Testis (tissue), 3 donors: Measurements from ENCODE around the gene CMTM7. TPM values are rescaled to one million over a fixed set of nuclear protein-coding genes. Genes with fewer than 3 reads are reported as not detected.
A peak's percentile ranks its signal among the peaks of the same experiment; 100 is the strongest.

Experiments
- DNase-seq: peaks from one replicate; pipeline ENCODE4 v3.0.0-alpha.2; 2019
- H3K27ac ChIP-seq, 2 donors: fragments of 200-600 bp; sonication (generic); one replicate each; pipeline ENCODE4 v1.5.1; 2019
- H3K27me3 ChIP-seq: fragments of 200-600 bp; sonication (generic); one replicate; pipeline ENCODE4 v1.5.1; 2019
- H3K36me3 ChIP-seq: fragments of 200-600 bp; sonication (generic); one replicate; pipeline ENCODE4 v1.5.1; 2017; ENCODE audit warnings: low read depth; ENCODE audit errors: missing control alignments
- H3K4me1 ChIP-seq: fragments of 200-600 bp; sonication (generic); one replicate; pipeline ENCODE4 v1.5.1; 2019
- H3K4me3 ChIP-seq, 2 donors: fragments of 200-600 bp; sonication (generic); one replicate each; pipeline ENCODE4 v1.5.1; 2017 to 2019
- H3K9me3 ChIP-seq: fragments of 200-600 bp; sonication (generic); one replicate; pipeline ENCODE4 v1.5.1; 2017
- CTCF ChIP-seq, 3 experiments: fragments of 450-650 bp in 2 of 3; fragments of 200-600 bp in 1 of 3; sonication (generic) in 1 of 3; IDR thresholded peaks; one replicate each; pipeline ENCODE4 v1.5.1; 2016 to 2019; ENCODE audit warnings: antibody characterized with exemption in 3 of 3, mild to moderate bottlenecking in 2 of 3, moderate library complexity in 1 of 3
- POLR2A ChIP-seq: fragments of 450-650 bp; IDR thresholded peaks from one replicate; pipeline ENCODE4 v1.6.1; 2017; ENCODE audit warnings: antibody characterized with exemption, mild to moderate bottlenecking, moderate library complexity
- whole genome bisulfite sequencing, 2 donors: methylation state at CpG; one replicate each; pipeline ENCODE4 v1.1.5; 2018; 5-methylcytosine and 5-hydroxymethylcytosine counted together
- intact Hi-C: fragments of 100-400 bp; cut with DNase I; formaldehyde crosslinking; loops from one replicate; pipeline ENCODE4 v1.15.1; 2023; ENCODE audit warnings: low total_unique reads
- polyA plus RNA-seq: library from polyadenylated mRNA; stranded (reverse); fragments of 350-450 nt; fragmentation: Illumina TruSeq; extraction: RNeasy Lipid Tissue Mini Kit (QIAGEN cat#74804); gene quantifications from one replicate; pipeline ENCODE4 v1.2.3, GENCODE V29; 2014; ENCODE audit warnings: low read depth, low replicate concordance; ENCODE audit not compliant: insufficient read depth
- total RNA-seq, 2 donors: library from RNA; depleted of rRNA; stranded (reverse); fragments of >200 nt; gene quantifications; one replicate each; pipeline ENCODE4 v1.2.3, GENCODE V29; 2016

CMTM7 gene
- total and polyA plus RNA-seq, 3 donors from 2014 or later, result 15.0 to 40.9 (median 19.7) TPM

- intact Hi-C loops, result no loop called here
- Histone ChIP-seq H3K27me3 (no peaks in the 10 kb centered on the region), H3K4me1 (peaks cover 2% of the 10 kb centered on the region), H3K27ac (no peak overlapping the region), H3K9me3 (no peaks in the 10 kb centered on the region), H3K36me3 (no peaks in the 10 kb centered on the region), H3K4me3 (no peak overlapping the region)
- 87 to 88% methylated on average over 6 of the region's 6 CpGs for WGBS, 2 donors
- no peak for TF ChIP-seq POLR2A
- no peak for TF ChIP-seq CTCF (IDR thresholded peaks at IDR 0.05)
- DNase-seq, result no peak
These were observed 23.0 kb downstream of the CMTM7 start for GRCh38 chr3:32414522-32415202.

DNA sequence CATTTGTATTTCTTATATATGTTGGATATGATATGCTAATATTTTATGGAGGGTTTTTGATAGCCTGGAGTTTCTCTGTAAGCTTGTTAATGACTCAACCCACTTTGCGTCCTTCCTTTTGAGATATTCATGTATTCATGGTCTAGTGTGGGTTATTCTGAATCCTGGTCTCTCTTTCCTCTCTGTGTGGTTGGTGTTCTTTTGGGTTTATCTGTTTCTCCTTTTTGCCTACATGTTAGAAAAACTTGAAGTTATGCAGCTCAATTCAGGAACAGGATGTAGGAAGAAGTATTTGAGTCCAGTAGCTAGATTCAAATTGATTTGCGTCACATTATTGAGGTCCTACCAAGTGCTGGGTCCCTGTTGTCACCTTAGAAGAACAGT, 28.1 kb downstream of the CMTM7 start:
- Histone ChIP-seq H3K4me1 (peaks cover 25% of the 10 kb centered on the region), H3K9me3 (no peaks in the 10 kb centered on the region), H3K36me3 (no peaks in the 10 kb centered on the region), H3K27ac (peak overlapping the region; percentile 40 to 54), H3K4me3 (no peak overlapping the region), H3K27me3 (no peaks in the 10 kb centered on the region)
- TF ChIP-seq CTCF (IDR thresholded peaks at IDR 0.05) (no peak), POLR2A (no peak)
- no peak for DNase-seq
- 84 to 87% methylated on average over 2 of the region's 2 CpGs for WGBS, 2 donors
- intact Hi-C loops, result no loop called here

DNA sequence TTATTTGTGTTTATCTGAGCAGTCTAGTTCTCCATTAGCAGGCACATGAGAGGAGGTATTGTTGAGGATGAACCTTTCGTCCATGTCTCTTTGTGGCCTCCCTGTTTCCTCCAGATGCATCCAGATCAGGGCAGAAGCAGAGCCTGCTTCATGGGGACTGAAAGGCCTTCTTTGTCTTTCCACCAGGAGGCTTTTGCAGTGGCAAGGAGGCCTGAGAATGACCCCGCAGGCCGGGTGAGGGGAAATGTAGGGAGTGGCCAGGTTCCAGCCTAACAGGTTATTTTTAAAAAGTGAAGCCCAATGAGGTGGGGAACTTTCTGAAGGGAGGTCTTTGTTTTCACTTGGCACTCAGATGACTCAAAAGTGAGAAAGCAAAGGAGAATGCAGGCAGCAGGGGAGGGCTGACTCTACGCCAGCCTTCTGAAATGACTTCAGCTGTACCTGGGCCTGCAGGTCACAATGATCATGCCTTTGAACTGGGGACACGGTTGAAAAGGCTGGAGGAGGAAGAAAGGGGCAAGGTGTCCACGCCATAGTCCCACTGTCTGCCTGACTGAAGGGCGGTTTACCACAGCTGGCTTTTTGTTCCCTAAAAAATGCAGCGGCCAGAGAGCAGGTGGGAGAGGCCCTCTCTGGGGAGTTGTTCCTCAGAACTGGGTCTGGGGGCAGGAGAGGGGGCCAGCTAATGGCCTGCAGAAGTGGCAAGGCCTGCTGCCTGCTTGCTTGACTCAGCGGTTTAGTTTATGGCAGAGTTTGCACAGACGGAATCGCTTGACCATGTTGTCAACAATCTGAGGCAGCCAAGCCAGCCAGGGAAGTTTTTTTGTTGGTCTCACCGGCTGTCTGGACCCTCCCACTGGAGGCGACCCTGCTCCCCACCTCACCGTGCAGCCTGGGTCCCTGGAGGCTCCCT, 28.7 kb downstream of the CMTM7 start:
- H3K27me3 ChIP-seq, result no peaks in the 10 kb centered on the region
- TF ChIP-seq CTCF (IDR thresholded peaks at IDR 0.05), result peak in 1 of 3 experiments; percentile 19
- no peak for TF ChIP-seq POLR2A
- DNase-seq, result peak; percentile 40
- intact Hi-C loops, result no loop called here
- peak overlapping the region; percentile 40 to 54 for H3K27ac ChIP-seq
- H3K36me3 ChIP-seq, result no peaks in the 10 kb centered on the region
- H3K4me3 ChIP-seq, result no peak overlapping the region
- no peaks in the 10 kb centered on the region for H3K9me3 ChIP-seq
- H3K4me1 ChIP-seq, result peaks cover 25% of the 10 kb centered on the region
- 64 to 70% methylated on average over 11 to 14 of the region's 14 CpGs for WGBS, 2 donors

DNA sequence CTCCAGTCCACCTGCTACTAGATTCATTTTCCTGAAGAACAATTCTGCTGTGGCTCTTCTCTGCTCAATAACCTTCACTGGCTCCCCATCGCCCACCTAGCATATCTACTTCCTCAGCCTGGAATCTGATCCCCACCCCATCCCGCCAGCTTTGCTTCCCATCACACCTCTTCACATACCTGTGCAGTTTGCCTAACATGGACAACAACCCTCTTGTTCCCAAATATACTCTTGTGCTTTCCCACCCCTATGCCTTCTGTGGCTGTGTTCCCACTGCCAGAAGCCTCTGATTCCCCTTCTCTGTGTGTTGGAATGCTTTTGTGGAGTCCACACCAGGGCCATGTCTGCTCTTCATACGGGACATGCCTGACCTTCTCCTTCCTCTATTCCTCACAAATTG, 29.5 kb downstream of the CMTM7 start:
- Histone ChIP-seq H3K4me3 (no peak overlapping the region), H3K9me3 (no peaks in the 10 kb centered on the region), H3K27me3 (no peaks in the 10 kb centered on the region), H3K4me1 (peaks cover 25% of the 10 kb centered on the region), H3K27ac (peak overlapping the region in 1 of 2 donors; percentile 63), H3K36me3 (no peaks in the 10 kb centered on the region)
- no peak for DNase-seq
- WGBS, 2 donors, result 87 to 99% methylated on average over 3 of the region's 3 CpGs
- no peak for TF ChIP-seq POLR2A
- no peak for TF ChIP-seq CTCF (IDR thresholded peaks at IDR 0.05)
- intact Hi-C loops, result no loop called here
